Heart right ventricle (tissue), 16 donors: Measurements from ENCODE around the gene IQCF5. TPM values are rescaled to one million over a fixed set of nuclear protein-coding genes. Genes with fewer than 3 reads are reported as not detected.

Experiments used
- ATAC-seq, 8 donors: fragments of 200-7000 bp; cut with Tn5 transposase; one replicate each; pipeline ENCODE4 v1.9.1; 2020; ENCODE audit warnings: mild to moderate bottlenecking in 8 of 8, moderate library complexity in 8 of 8, moderate number of reproducible peaks in 1 of 8
- DNase-seq, 2 donors: peaks; one replicate each; pipeline ENCODE4 v3.0.0-alpha.2; 2020
- H3K27ac ChIP-seq, 10 donors: fragments of 200-600 bp; sonication (generic) in 2 of 10; one replicate each; pipeline versions ENCODE4 v1.5.0 to v1.8.0; 2020 to 2022; ENCODE audit warnings: mild to moderate bottlenecking in 3 of 10
- H3K27me3 ChIP-seq, 7 donors: fragments of 200-600 bp; one replicate each; pipeline ENCODE4 v1.8.0; 2021 to 2022; ENCODE audit warnings: mild to moderate bottlenecking in 2 of 7
- H3K36me3 ChIP-seq, 9 donors: fragments of 200-600 bp; sonication (generic) in 1 of 9; one replicate each; pipeline versions ENCODE4 v1.5.0 to v1.8.0; 2020 to 2022; ENCODE audit warnings: mild to moderate bottlenecking in 2 of 9
- H3K4me1 ChIP-seq, 9 donors: fragments of 200-600 bp; sonication (generic) in 1 of 9; one replicate each; pipeline versions ENCODE4 v1.5.0 to v1.8.0; 2020 to 2022; ENCODE audit warnings: mild to moderate bottlenecking in 4 of 9
- H3K4me3 ChIP-seq, 10 donors: fragments of 200-600 bp; sonication (generic) in 2 of 10; one replicate each; pipeline versions ENCODE4 v1.5.0 to v1.8.0; 2020 to 2022; ENCODE audit warnings: mild to moderate bottlenecking in 7 of 10, moderate library complexity in 2 of 10
- H3K9me3 ChIP-seq, 11 donors: fragments of 200-600 bp in 10 of 11; sonication (generic) in 2 of 11; one replicate each; pipeline versions ENCODE4 v1.5.0 to v1.8.0; 2013 to 2022; ENCODE audit warnings: mild to moderate bottlenecking in 2 of 11, control low read depth in 1 of 11, moderate library complexity in 1 of 11
- CTCF ChIP-seq, 9 donors: fragments of 200-600 bp; sonication (generic) in 2 of 9; IDR thresholded peaks; one replicate each; pipeline versions ENCODE4 v1.5.0 to v1.8.0; 2021 to 2022; ENCODE audit warnings: antibody characterized with exemption in 9 of 9, mild to moderate bottlenecking in 5 of 9, moderate library complexity in 1 of 9
- WGBS, 2 donors: extraction: QIAGEN DNeasy Blood & Tissue Kit; methylation state at CpG; one replicate each; pipeline ENCODE4 v1.1.7; 2013; ENCODE audit warnings: inconsistent platforms in 1 of 2; 5-methylcytosine and 5-hydroxymethylcytosine counted together
- intact Hi-C, 10 donors: fragments of 100-400 bp; cut with DNase I; formaldehyde crosslinking; loops; one replicate each; pipeline versions ENCODE4 v1.11.1 to v1.14.2; 2022
- polyA plus RNA-seq, 2 donors: library from polyadenylated mRNA; stranded (reverse); fragments of 200-250 nt; gene quantifications; one replicate each; pipeline ENCODE4 v1.2.3, GENCODE V29; 2013
- total RNA-seq, 10 donors: library from RNA; stranded (reverse); fragmentation: NEBNext Ultra II Directional in 3 of 10; extraction: Animal tissue kit (Norgen Biotek cat#: 25700) in 3 of 10; gene quantifications; one replicate each; pipeline versions ENCODE4 v1.2.1 to v1.2.4, GENCODE V29; 2021 to 2023
- donor health status: Arrhythmogenic right ventricular cardiomyopathy.
- donor health status: ischemic (EF 13 %, LVEDD 7.1; RV severe dilation, severe dysfunction).
- donor health status: healthy with polysubstance abuse.
- donor health status: DM: no; HTN: yes; CAD: no.
- donor health status: DM: no; HTN: no; CAD: no.
- donor health status: ischemic (EF 25% LVEDD 6.9; RV normal size, moderate dysfunction).
- donor health status: ischemic (EF 25% LVEDD 5.7; RV mildly dilated, moderate dysfunction).
- donor health status: healthy.
- donor health status: DM: yes; HTN: yes; CAD: no.
- donor health status: Ischemic cardiomyopathy.
- donor health status: ischemic (EF 35%, LVEDD 5.7; RV mildly dilated, moderate dysfunction).
- donor health status: nonischemic (EF 11% LVEDD 7.7; RV severe dilation, severe dysfunction).
- donor health status: DM: yes; HTN: yes; CAD: no.
- donor health status: PGD.
- donor health status: ischemic (EF 29% LVEDD 5.4; RV normal size, mild dysfunction).
- donor health status: nonischemic (EF 23%, LVEDD 6.1; RV moderate dilation, normal function).

Gene IQCF5
- total and polyA plus RNA-seq, 12 donors: not detected

GRCh38 chr3:51874889-51875288 is 512 bp downstream of the IQCF5 start:
- intact Hi-C loops: no loop called here
- Histone ChIP-seq H3K4me3 (no peak overlapping the region), H3K9me3 (no peaks in the 10 kb centered on the region), H3K4me1 (no peaks in the 10 kb centered on the region), H3K27me3 (peaks cover 0 to 47% (median 12%) of the 10 kb centered on the region in 7 donors), H3K27ac (no peak overlapping the region), H3K36me3 (no peaks in the 10 kb centered on the region)
- ATAC-seq (no peak), DNase-seq (no peak)
- 59 to 70% methylated on average over 4 of the region's 4 CpGs for WGBS, 2 donors
- no peak for TF ChIP-seq CTCF (IDR thresholded peaks at IDR 0.05)

GRCh38 chr3:51874411-51874810 is 990 bp downstream of the IQCF5 start:
- no peak for ATAC-seq
- no peak for TF ChIP-seq CTCF (IDR thresholded peaks at IDR 0.05)
- Histone ChIP-seq H3K36me3 (no peaks in the 10 kb centered on the region), H3K4me3 (no peak overlapping the region), H3K27ac (no peak overlapping the region), H3K4me1 (no peaks in the 10 kb centered on the region), H3K27me3 (peaks cover 0 to 47% (median 12%) of the 10 kb centered on the region in 7 donors), H3K9me3 (no peaks in the 10 kb centered on the region)
- 74 to 84% methylated on average over 2 of the region's 2 CpGs for WGBS, 2 donors
- intact Hi-C loops: no loop called here
- no peak for DNase-seq

- no peak for DNase-seq
- Histone ChIP-seq H3K4me1 (no peaks in the 10 kb centered on the region), H3K27me3 (peaks cover 0 to 46% (median 13%) of the 10 kb centered on the region in 7 donors), H3K36me3 (no peaks in the 10 kb centered on the region), H3K4me3 (no peak overlapping the region), H3K9me3 (no peaks in the 10 kb centered on the region), H3K27ac (no peak overlapping the region)
- intact Hi-C loops: no loop called here
- no peak for ATAC-seq
- 95 to 97% methylated on average over 10 of the region's 10 CpGs for WGBS, 2 donors
- TF ChIP-seq CTCF (IDR thresholded peaks at IDR 0.05): no peak
Measured at GRCh38 chr3:51873876-51874275, 1.5 kb downstream of the IQCF5 start.

- H3K27ac ChIP-seq: no peak overlapping the region
- H3K36me3 ChIP-seq: no peaks in the 10 kb centered on the region
- no peaks in the 10 kb centered on the region for H3K4me1 ChIP-seq
- intact Hi-C loops: no loop called here
- DNase-seq: no peak
- 45 to 55% methylated on average over 1 of the region's 1 CpG for WGBS, 2 donors
- ATAC-seq: no peak
- H3K4me3 ChIP-seq: no peak overlapping the region
- no peaks in the 10 kb centered on the region for H3K9me3 ChIP-seq
- TF ChIP-seq CTCF (IDR thresholded peaks at IDR 0.05): no peak
- peaks cover 0 to 40% (median 12%) of the 10 kb centered on the region in 7 donors for H3K27me3 ChIP-seq
Measured at GRCh38 chr3:51873253-51873766, 2.1 kb downstream of the IQCF5 start.
